OCI-LY7 (cell line): Measurements from ENCODE around the gene LAMA3.

Source experiments
- EZH2phosphoT487 ChIP-seq: fragments of 200-600 bp; sonication (generic); IDR thresholded peaks from 2 replicates; pipeline ENCODE4 v1.6.1; 2018; ENCODE audit warnings: low read depth, borderline replicate concordance, mild to moderate bottlenecking, mixed run types, antibody characterized with exemption, low read length, moderate library complexity, mixed read lengths
- TF ChIP-seq, protein P1 (sequence below): fragments of 200-600 bp; sonication (generic); conservative IDR thresholded peaks from 2 replicates; pipeline ENCODE4 v1.5.1; 2014; ENCODE audit warnings: mild to moderate bottlenecking, antibody characterized with exemption, low read length, moderate library complexity, mixed read lengths

DNA sequence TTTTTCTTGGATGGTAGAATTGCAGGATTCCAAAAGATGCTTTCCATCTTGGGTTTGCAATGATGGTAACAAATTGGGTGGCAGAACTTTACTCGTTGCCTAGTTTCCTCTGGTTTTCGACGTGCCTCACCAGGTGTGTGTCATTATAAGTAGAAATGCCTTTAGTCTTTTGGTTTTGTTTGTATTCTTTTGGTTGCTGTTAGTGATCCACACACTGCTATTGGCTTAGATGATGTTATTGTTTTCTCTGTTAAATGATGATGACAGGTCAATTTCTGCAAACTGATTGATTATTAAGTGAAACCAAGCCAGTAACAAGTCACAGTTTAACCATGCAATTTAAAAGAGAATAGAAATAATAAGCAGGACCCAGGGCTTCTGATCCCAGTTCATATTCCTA is 6.1 kb upstream of the LAMA3 start:
- TF ChIP-seq, protein P1, sequence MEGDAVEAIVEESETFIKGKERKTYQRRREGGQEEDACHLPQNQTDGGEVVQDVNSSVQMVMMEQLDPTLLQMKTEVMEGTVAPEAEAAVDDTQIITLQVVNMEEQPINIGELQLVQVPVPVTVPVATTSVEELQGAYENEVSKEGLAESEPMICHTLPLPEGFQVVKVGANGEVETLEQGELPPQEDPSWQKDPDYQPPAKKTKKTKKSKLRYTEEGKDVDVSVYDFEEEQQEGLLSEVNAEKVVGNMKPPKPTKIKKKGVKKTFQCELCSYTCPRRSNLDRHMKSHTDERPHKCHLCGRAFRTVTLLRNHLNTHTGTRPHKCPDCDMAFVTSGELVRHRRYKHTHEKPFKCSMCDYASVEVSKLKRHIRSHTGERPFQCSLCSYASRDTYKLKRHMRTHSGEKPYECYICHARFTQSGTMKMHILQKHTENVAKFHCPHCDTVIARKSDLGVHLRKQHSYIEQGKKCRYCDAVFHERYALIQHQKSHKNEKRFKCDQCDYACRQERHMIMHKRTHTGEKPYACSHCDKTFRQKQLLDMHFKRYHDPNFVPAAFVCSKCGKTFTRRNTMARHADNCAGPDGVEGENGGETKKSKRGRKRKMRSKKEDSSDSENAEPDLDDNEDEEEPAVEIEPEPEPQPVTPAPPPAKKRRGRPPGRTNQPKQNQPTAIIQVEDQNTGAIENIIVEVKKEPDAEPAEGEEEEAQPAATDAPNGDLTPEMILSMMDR, result no peak
- no peak for TF ChIP-seq EZH2phosphoT487
